K562 (cell line): Measurements from ENCODE around the gene YY1AP1. TPM values are rescaled to one million over a fixed set of nuclear protein-coding genes. Genes with fewer than 3 reads are reported as not detected.
"Not testable (repeated sequence)": the region's sequence is repeated elsewhere in the genome, so short reads cannot be mapped to it uniquely, and the experiment has no call there.

Experiments used
- ATAC-seq: fragments of 200-7000 bp; cut with Tn5 transposase; 3 replicates; pipeline ENCODE4 v1.9.1; 2020; ENCODE audit warnings: moderate library complexity
- BruUV-seq: library from RNA; stranded (reverse); fragments of 400-500 nt; replicated peaks from 2 replicates; lab custom pipeline; 2021; lab: Mats Ljungman, UMichigan
- CTCF ChIA-PET: fragments of 300-600 bp; formaldehyde crosslinking; extraction: SDS; loops from one replicate; lab custom pipeline; 2021; ENCODE audit warnings: low intra/inter-chr PET ratio; lab: Yijun Ruan, JAX
- POLR2A ChIA-PET: fragments of 300-600, 350-650 bp; sonication (Branson Sonifier 250); formaldehyde crosslinking; extraction: SDS; loops from one replicate; lab custom pipeline; 2021; ENCODE audit warnings: antibody characterized with exemption, inconsistent platforms; lab: Yijun Ruan, JAX
- DNase-seq, 4 experiments: peaks; one replicate each; pipeline versions ENCODE4 v3.0.0 to v3.0.0-alpha.2; 2011 to 2018; ENCODE audit warnings: low spot score in 3 of 4, mixed read lengths in 3 of 4; ENCODE audit errors: extremely low read depth in 1 of 4
- FAIRE-seq: peaks from 2 replicates; lab custom pipeline; 2011; peaks lifted over from hg19 to GRCh38; lab: Jason Lieb, UNC
- H2AFZ ChIP-seq: 2 replicates; pipeline ENCODE4 v1.6.0; 2011; ENCODE audit warnings: low read depth, low read length, control low read depth, inconsistent platforms
- H3K27ac ChIP-seq: fragments of 200-600 bp; 3 replicates; pipeline ENCODE4 v1.8.0; 2011; ENCODE audit warnings: low read depth, mild to moderate bottlenecking, control low read depth, inconsistent platforms, low read length, moderate library complexity, mixed read lengths; ENCODE audit errors: extremely low read depth
- H3K27me3 ChIP-seq, 2 experiments: fragments of 300-600 bp in 1 of 2; 2 replicates in 1 of 2; 3 replicates in 1 of 2; pipeline versions ENCODE4 v1.6.0 to v1.8.0; 2011; ENCODE audit warnings: inconsistent platforms in 2 of 2, low read length in 2 of 2, mild to moderate bottlenecking in 1 of 2, mixed read lengths in 1 of 2, moderate library complexity in 1 of 2; ENCODE audit not compliant: control insufficient read depth in 2 of 2, insufficient read depth in 2 of 2
- H3K36me3 ChIP-seq: fragments of 300-600 bp; 3 replicates; pipeline ENCODE4 v1.8.0; 2011; ENCODE audit warnings: mild to moderate bottlenecking, low read length, inconsistent platforms; ENCODE audit not compliant: control insufficient read depth, insufficient read depth
- H3K4me1 ChIP-seq, 2 experiments: fragments of 200-600 bp in 1 of 2; replicated peaks in 1 of 2; 2 replicates in 1 of 2; 3 replicates in 1 of 2; pipeline versions ENCODE4 v1.5.1 to v1.8.0; 2011; ENCODE audit warnings: inconsistent platforms in 2 of 2, low read length in 2 of 2, mild to moderate bottlenecking in 1 of 2, mixed read lengths in 1 of 2, moderate library complexity in 1 of 2; ENCODE audit not compliant: control insufficient read depth in 2 of 2, insufficient read depth in 2 of 2
- H3K4me2 ChIP-seq: 2 replicates; pipeline ENCODE4 v1.6.1; 2011; ENCODE audit warnings: low read length, control low read depth, inconsistent platforms, mixed read lengths; ENCODE audit not compliant: insufficient read depth
- H3K4me3 ChIP-seq: fragments of 200-600 bp; sonication (generic), shearing (Covaris generic); 2 replicates; pipeline ENCODE4 v1.5.1; 2016; ENCODE audit warnings: control low read depth, inconsistent platforms
- H3K79me2 ChIP-seq: fragments of 200-600 bp; 3 replicates; pipeline ENCODE4 v1.8.0; 2011; ENCODE audit warnings: low read length, inconsistent platforms; ENCODE audit not compliant: control insufficient read depth, insufficient read depth
- H3K9ac ChIP-seq, 2 experiments: 2 replicates each; pipeline versions ENCODE4 v1.6.0 to v1.6.1; 2011; ENCODE audit warnings: low read depth in 2 of 2, low read length in 2 of 2, control low read depth in 1 of 2, inconsistent platforms in 1 of 2, mild to moderate bottlenecking in 1 of 2, mixed read lengths in 1 of 2; ENCODE audit not compliant: insufficient read depth in 1 of 2
- H3K9me1 ChIP-seq: one replicate; pipeline ENCODE4 v1.6.0; 2011; ENCODE audit warnings: inconsistent platforms, mild to moderate bottlenecking, low read length, moderate library complexity; ENCODE audit not compliant: control insufficient read depth, insufficient read depth
- H3K9me3 ChIP-seq: replicated peaks from 2 replicates; pipeline ENCODE4 v1.5.1; 2011; ENCODE audit warnings: low read depth, low read length, inconsistent platforms; ENCODE audit not compliant: control insufficient read depth, insufficient read depth
- H4K20me1 ChIP-seq: replicated peaks from 2 replicates; pipeline ENCODE4 v1.6.1; 2011; ENCODE audit warnings: low read length, inconsistent platforms, mixed read lengths; ENCODE audit not compliant: control insufficient read depth, insufficient read depth
- ARID2 ChIP-seq: fragments of 450-650 bp; IDR thresholded peaks from 2 replicates; pipeline ENCODE4 v1.6.1; 2017; ENCODE audit warnings: antibody characterized with exemption, mild to moderate bottlenecking
- FIP1L1 ChIP-seq: fragments of 200-400 bp; formaldehyde crosslinking; IDR thresholded peaks from 2 replicates; pipeline ENCODE4 v1.6.1; 2018; ENCODE audit warnings: mild to moderate bottlenecking, low read depth, low read length; ENCODE audit not compliant: poor library complexity, severe bottlenecking
- PTRF ChIP-seq: fragments of 450-650 bp; IDR thresholded peaks from 2 replicates; pipeline ENCODE4 v1.6.1; 2016; ENCODE audit warnings: mild to moderate bottlenecking, missing genetic modification characterization, missing compliant biosample characterization
- PURB ChIP-seq: sonication (generic); formaldehyde crosslinking; IDR thresholded peaks from 2 replicates; pipeline ENCODE4 v1.9.0; 2021; ENCODE audit warnings: low read depth, mild to moderate bottlenecking, missing genetic modification reagents
- ZNF121 ChIP-seq: sonication (generic); formaldehyde crosslinking; conservative IDR thresholded peaks from 2 replicates; pipeline ENCODE4 v1.8.0; 2022; ENCODE audit warnings: missing genetic modification reagents
- WGBS: fragments of 100-300 bp; shearing (Covaris generic); methylation state at CpG from one replicate; pipeline ENCODE4 v1.1.6; 2016; ENCODE audit warnings: low coverage, mixed read lengths; ENCODE audit not compliant: insufficient coverage; ENCODE audit errors: missing lambda C conversion rate; 5-methylcytosine and 5-hydroxymethylcytosine counted together
- in situ Hi-C: fragments of 300-500 bp; cut with MboI; formaldehyde crosslinking; loops from 4 replicates; pipeline ENCODE4 v1.15.0; 2018; ENCODE audit warnings: inconsistent platforms, mixed read lengths
- intact Hi-C: fragments of 100-400 bp; cut with micrococcal nuclease; formaldehyde crosslinking; loops from 2 replicates; pipeline ENCODE4 v1.14.2; 2022
- polyA plus RNA-seq, 8 experiments: library from polyadenylated mRNA; depleted of rRNA in 4 of 8; stranded (reverse) in 5 of 8; unstranded in 3 of 8; fragments of >200 nt; fragmentation: Nextera tagmentation in 2 of 8; fragmentation: Illumina TruSeq in 1 of 8; extraction: Ambion mirVana in 2 of 8; extraction: Trizol in 1 of 8; gene quantifications; 2 replicates each; pipeline versions ENCODE4 v1.2.1 to v1.2.3, GENCODE V29; 2011 to 2014; ENCODE audit warnings: inconsistent platforms in 1 of 8, missing spikeins in 1 of 8
- total RNA-seq, 7 experiments: library from RNA; depleted of rRNA in 6 of 7; stranded (reverse); fragments of >200 nt in 6 of 7; fragmentation: Illumina TruSeq in 2 of 7; extraction: Trizol in 2 of 7; gene quantifications; 2 replicates each; pipeline versions ENCODE4 v1.2.1 to v1.2.3, GENCODE V29; 2011 to 2021; ENCODE audit warnings: low replicate concordance in 1 of 7
- TF ChIP-seq, protein P1 (sequence below), 2 experiments: fragments of 450-650 bp in 1 of 2; sonication (generic) in 1 of 2; formaldehyde crosslinking in 1 of 2; IDR thresholded peaks in 1 of 2; conservative IDR thresholded peaks in 1 of 2; 2 replicates each; pipeline versions ENCODE4 v1.6.1 to v1.8.1; 2016 to 2023; ENCODE audit warnings: mild to moderate bottlenecking in 2 of 2, moderate library complexity in 2 of 2, inconsistent platforms in 1 of 2, missing genetic modification reagents in 1 of 2

Gene YY1AP1
- total and polyA plus RNA-seq, 9 of the 15 experiments (the other 6 are each of a cell fraction or from before 2014, with no cell fraction given): 18.4 to 90.7 (median 42.9) TPM

DNA sequence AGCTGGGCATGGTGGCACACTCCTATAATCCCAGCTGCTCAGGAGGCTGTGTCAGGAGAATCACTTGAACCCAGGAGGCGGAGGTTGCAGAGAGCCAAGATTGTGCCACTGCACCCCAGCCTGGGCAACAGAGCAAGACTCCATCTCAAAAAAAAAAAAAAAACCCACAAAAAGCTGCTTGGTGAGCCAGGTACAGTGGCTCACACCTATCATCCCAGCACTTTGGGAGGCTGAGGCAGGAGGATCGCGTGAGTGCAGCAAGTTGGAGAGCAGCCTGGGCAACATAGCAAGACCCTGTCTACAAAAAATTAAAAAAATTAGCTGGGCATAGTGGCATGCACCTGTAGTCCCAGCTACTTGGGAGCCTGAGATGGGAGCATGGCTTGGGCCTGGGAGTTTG, 26.5 kb upstream of the YY1AP1 start:
- H3K9ac ChIP-seq, H3K4me3 ChIP-seq, H3K27ac ChIP-seq, H3K4me2 ChIP-seq, H4K20me1 ChIP-seq, BruUV-seq, intact Hi-C loops, in situ Hi-C loops, DNase-seq, H2AFZ ChIP-seq, ATAC-seq, CTCF ChIA-PET, H3K4me1 ChIP-seq, H3K9me3 ChIP-seq, H3K9me1 ChIP-seq, H3K27me3 ChIP-seq, FAIRE-seq: not testable (repeated sequence)
- WGBS: 91% methylated on average over 3 of the region's 3 CpGs
- Histone ChIP-seq H3K79me2 (peaks cover 41% of the 10 kb centered on the region), H3K36me3 (peaks cover 81% of the 10 kb centered on the region)
- POLR2A ChIA-PET: interaction anchor here (0.9 to 1.0 kb wide), 2 partner anchors 28 to 68 kb away, joined by 3 read pairs; no protein-coding TSS in a partner anchor
- TF ChIP-seq ZNF121 (CRISPR knock-in tag): peak; percentile 80

DNA sequence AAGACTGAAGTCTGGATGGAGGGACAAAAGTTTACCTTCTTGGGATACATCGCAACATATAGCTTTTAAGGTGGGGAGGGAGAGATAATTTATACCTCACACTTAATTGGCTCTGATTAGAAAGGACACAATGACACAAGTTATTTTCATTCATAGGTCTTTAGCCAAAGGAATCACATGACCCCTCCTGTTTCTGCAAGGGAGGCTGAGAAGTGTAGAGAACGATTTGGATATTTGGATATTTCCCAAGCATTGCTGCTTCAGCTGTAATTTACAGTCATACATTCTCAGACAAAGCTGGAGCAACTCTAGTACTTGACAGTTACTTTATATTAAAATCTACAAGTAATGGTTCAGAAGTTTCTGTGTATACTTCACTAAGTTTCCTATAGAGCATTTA, 24.5 kb upstream of the YY1AP1 start:
- H3K27me3 ChIP-seq: no peaks in the 10 kb centered on the region
- CTCF ChIA-PET: interaction anchor here (0.6 to 1.3 kb wide), 2 partner anchors 351 to 462 kb away, joined by 4 to 6 read pairs; no protein-coding TSS in a partner anchor
- no peak for DNase-seq
- H4K20me1 ChIP-seq: no peaks in the 10 kb centered on the region
- POLR2A ChIA-PET: interaction anchor here (0.6 kb wide), 1 partner anchor 969 kb away, joined by 3 read pairs; no protein-coding TSS in a partner anchor
- in situ Hi-C loops (no loop called here), intact Hi-C loops (no loop called here)
- H3K79me2 ChIP-seq: peaks cover 58% of the 10 kb centered on the region
- no peaks in the 10 kb centered on the region for H3K9me1 ChIP-seq
- BruUV-seq: no TSS peak
- no peaks in the 10 kb centered on the region for H3K9me3 ChIP-seq
- peaks cover 76% of the 10 kb centered on the region for H3K36me3 ChIP-seq
- ATAC-seq: no peak
- no peak overlapping the region for H3K4me2 ChIP-seq
- no peak overlapping the region for H3K9ac ChIP-seq
- H3K4me1 ChIP-seq: no peaks in the 10 kb centered on the region
- FAIRE-seq: no peak
- H2AFZ ChIP-seq: no peak overlapping the region
- WGBS: 91% methylated on average over 2 of the region's 2 CpGs
- no peak overlapping the region for H3K4me3 ChIP-seq
- no peak overlapping the region for H3K27ac ChIP-seq
- TF ChIP-seq ARID2 (no peak), PURB (no peak), PTRF (no peak), FIP1L1 (no peak)
- TF ChIP-seq, protein P1, sequence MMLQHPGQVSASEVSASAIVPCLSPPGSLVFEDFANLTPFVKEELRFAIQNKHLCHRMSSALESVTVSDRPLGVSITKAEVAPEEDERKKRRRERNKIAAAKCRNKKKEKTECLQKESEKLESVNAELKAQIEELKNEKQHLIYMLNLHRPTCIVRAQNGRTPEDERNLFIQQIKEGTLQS (IDR thresholded peaks at IDR 0.05): no peak
- TF ChIP-seq, protein P1 (CRISPR knock-in tag; conservative IDR thresholded peaks at IDR 0.05): no peak
